HUES48 (cell line): ENCODE measurements around the gene PTPA.
"Not testable (repeated sequence)": the region's sequence is repeated elsewhere in the genome, so short reads cannot be mapped to it uniquely, and the experiment has no call there.

Experiments
- H3K27ac ChIP-seq: one replicate; pipeline ENCODE4 v1.7.0; 2013; ENCODE audit warnings: low read depth, low read length, inconsistent platforms
- H3K27me3 ChIP-seq: 2 replicates; pipeline ENCODE4 v1.6.1; 2013; ENCODE audit warnings: mild to moderate bottlenecking, low read length; ENCODE audit not compliant: control insufficient read depth, insufficient read depth
- H3K36me3 ChIP-seq: 2 replicates; pipeline ENCODE4 v1.6.1; 2013; ENCODE audit warnings: low read length; ENCODE audit not compliant: control insufficient read depth, insufficient read depth
- H3K4me1 ChIP-seq: 2 replicates; pipeline ENCODE4 v1.6.1; 2013; ENCODE audit warnings: mild to moderate bottlenecking, low read length; ENCODE audit not compliant: control insufficient read depth, insufficient read depth
- H3K4me3 ChIP-seq: 2 replicates; pipeline ENCODE4 v1.5.1; 2013; ENCODE audit warnings: mild to moderate bottlenecking, low read depth, low read length
- H3K9ac ChIP-seq: 2 replicates; pipeline ENCODE4 v1.6.1; 2013; ENCODE audit warnings: mild to moderate bottlenecking, low read depth, low read length, moderate library complexity
- H3K9me3 ChIP-seq: 2 replicates; pipeline ENCODE4 v1.6.1; 2013; ENCODE audit warnings: low read length; ENCODE audit not compliant: control insufficient read depth, insufficient read depth

PTPA gene

DNA sequence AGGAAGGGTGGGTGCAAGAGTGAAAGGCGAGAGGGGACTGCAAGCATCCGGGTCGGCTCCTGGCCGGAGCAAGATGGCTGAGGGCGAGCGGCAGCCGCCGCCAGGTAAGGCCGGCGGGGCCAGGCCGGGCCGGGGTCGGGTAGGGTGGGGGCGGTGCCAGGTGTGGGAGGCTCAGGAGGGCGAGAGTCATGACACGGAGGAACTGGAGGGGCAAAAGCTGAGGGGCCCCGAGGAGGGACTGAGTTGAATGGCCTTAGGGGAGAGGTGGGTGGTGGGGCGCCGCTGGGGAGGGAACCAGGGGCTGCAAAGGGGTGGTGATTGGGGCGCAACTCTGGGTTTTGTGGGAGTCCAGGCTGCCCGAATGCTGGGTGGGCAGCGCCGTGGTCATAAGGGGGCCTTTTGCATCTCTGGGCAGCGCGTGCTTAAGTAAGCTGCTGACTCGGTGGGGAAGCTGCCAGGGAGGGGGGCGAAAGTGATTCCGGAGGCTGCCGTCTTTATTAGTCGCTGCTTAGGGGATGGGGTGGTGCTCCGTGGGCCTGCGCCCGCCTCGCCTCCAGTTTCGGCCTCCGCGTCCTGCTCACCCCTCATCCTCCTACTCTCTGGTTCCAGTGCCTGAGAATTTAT lies 425 bp downstream of the PTPA start:
- no peaks in the 10 kb centered on the region for H3K4me1 ChIP-seq

DNA sequence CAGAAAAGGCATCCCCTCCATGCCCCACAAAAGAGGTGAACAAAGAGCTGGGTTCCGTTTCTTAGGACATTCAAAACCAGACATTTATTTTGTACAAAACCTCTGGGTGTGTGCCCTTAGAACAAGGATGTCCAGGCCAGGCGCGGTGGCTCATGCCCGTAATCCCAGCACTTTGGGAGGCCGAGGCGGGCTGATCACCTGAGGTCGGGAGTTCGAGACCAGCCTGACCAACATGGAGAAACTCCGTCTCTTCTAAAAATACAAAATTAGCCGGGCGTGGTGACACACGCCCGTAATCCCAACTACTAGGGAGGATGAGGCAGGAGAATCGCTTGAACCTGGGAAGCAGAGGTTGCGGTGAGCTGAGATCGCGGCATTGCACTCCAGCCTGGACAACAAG lies 1.3 kb downstream of the PTPA start:
- not testable (repeated sequence) for H3K9ac ChIP-seq, H3K36me3 ChIP-seq, H3K9me3 ChIP-seq, H3K4me1 ChIP-seq, H3K27ac ChIP-seq
- Histone ChIP-seq H3K4me3 (peak overlapping the region; percentile 92), H3K27me3 (peaks cover 15% of the 10 kb centered on the region)

More for the DNA sequence above, 425 bp downstream of the PTPA start:
- no peaks in the 10 kb centered on the region for H3K36me3 ChIP-seq
- H3K27me3 ChIP-seq = peaks cover 15% of the 10 kb centered on the region
- no peaks in the 10 kb centered on the region for H3K9me3 ChIP-seq
- peak overlapping the region; percentile 98 for H3K27ac ChIP-seq
- peak overlapping the region; percentile 97 for H3K9ac ChIP-seq
- peak overlapping the region; percentile 92 for H3K4me3 ChIP-seq

GRCh38 chr9:129113645-129114304 lies 2.6 kb downstream of the PTPA start:
- Histone ChIP-seq H3K36me3 (no peaks in the 10 kb centered on the region), H3K4me1 (no peaks in the 10 kb centered on the region), H3K27ac (no peak overlapping the region), H3K27me3 (peaks cover 15% of the 10 kb centered on the region), H3K9ac (no peak overlapping the region), H3K9me3 (no peaks in the 10 kb centered on the region), H3K4me3 (no peak overlapping the region)

DNA sequence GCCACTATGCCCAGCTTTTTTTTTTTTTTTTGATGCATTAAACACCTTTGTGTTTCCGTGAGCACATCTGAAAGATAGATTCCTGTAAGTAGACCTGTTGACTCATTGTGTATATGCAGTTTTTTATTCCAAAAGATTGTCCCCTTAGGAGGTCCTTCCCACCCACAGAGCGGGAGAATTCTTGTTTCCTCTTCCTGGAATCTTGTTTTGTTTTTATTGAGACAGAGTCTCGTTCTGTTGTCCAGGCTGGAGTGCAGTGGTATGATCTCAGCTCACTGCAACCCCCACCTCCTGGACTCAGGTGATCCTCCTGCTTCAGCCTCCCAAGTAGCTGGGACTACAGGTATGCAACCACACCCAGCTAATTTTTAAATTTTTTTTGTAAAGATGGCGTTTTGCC lies 7.6 kb downstream of the PTPA start:
- no peak overlapping the region for H3K27ac ChIP-seq
- H3K4me1 ChIP-seq = no peaks in the 10 kb centered on the region
- H3K9me3 ChIP-seq = no peaks in the 10 kb centered on the region
- H3K4me3 ChIP-seq = no peak overlapping the region
- H3K27me3 ChIP-seq = no peaks in the 10 kb centered on the region
- peaks cover 26% of the 10 kb centered on the region for H3K36me3 ChIP-seq
- no peak overlapping the region for H3K9ac ChIP-seq

DNA sequence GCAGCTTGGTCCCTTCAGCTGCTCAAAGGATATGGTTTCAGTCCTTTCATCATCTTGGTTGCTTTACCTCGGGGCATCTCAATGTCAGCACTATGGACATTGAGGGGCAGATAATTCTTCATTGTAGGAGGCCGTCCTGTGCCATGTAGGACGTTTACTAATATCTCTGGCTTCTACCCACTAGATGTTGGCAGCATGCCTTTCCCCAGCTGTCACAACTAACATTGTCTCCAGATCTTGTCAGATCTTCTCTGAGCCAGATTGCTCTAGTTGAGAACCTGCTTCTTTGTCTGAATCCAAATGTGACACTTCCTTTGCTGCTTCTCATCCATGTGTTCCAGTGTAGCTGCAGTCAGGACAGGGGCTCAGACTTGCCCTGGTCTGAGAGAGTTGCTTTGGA lies 10.3 kb downstream of the PTPA start:
- peaks cover 40% of the 10 kb centered on the region for H3K36me3 ChIP-seq
- no peaks in the 10 kb centered on the region for H3K9me3 ChIP-seq
- no peak overlapping the region for H3K27ac ChIP-seq
- H3K27me3 ChIP-seq = no peaks in the 10 kb centered on the region
- H3K9ac ChIP-seq = no peak overlapping the region
- peaks cover 7% of the 10 kb centered on the region for H3K4me1 ChIP-seq
- H3K4me3 ChIP-seq = no peak overlapping the region

DNA sequence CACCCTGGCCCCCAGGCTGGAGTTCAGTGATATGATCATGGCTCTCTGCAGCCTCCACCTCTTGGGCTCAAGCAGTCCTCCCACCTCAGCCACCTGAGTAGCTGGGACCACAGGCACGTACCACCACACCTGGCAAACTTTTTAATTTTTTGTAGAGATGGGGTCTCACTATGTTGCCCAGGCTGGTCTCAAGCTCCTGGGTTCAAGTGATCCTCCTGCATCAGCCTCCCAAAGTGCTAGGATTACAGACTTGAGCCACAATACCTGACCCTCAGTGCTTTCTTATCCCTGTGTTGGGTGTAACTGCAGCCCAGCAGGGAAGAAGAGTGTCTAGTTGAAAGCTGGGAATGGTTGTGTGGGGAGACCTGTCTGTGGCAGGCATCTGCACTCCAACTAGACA lies 10.9 kb downstream of the PTPA start:
- H3K9me3 ChIP-seq = no peaks in the 10 kb centered on the region
- peaks cover 13% of the 10 kb centered on the region for H3K4me1 ChIP-seq
- no peak overlapping the region for H3K9ac ChIP-seq
- no peak overlapping the region for H3K27ac ChIP-seq
- peaks cover 40% of the 10 kb centered on the region for H3K36me3 ChIP-seq
- H3K27me3 ChIP-seq = no peaks in the 10 kb centered on the region
- no peak overlapping the region for H3K4me3 ChIP-seq

GRCh38 chr9:129122976-129123375 lies 11.8 kb downstream of the PTPA start:
- not testable (repeated sequence) for H3K27me3 ChIP-seq, H3K27ac ChIP-seq, H3K4me3 ChIP-seq, H3K9ac ChIP-seq, H3K9me3 ChIP-seq
- peaks cover 20% of the 10 kb centered on the region for H3K4me1 ChIP-seq
- H3K36me3 ChIP-seq = peaks cover 46% of the 10 kb centered on the region

- H3K27me3 ChIP-seq = no peaks in the 10 kb centered on the region
- H3K9me3 ChIP-seq = no peaks in the 10 kb centered on the region
- H3K36me3 ChIP-seq = peaks cover 55% of the 10 kb centered on the region
- no peak overlapping the region for H3K27ac ChIP-seq
- H3K4me1 ChIP-seq = peaks cover 20% of the 10 kb centered on the region
- H3K4me3 ChIP-seq = no peak overlapping the region
- H3K9ac ChIP-seq = no peak overlapping the region
These were observed 13.4 kb downstream of the PTPA start for GRCh38 chr9:129124506-129125069.

- peaks cover 64% of the 10 kb centered on the region for H3K36me3 ChIP-seq
- H3K4me3 ChIP-seq = no peak overlapping the region
- no peak overlapping the region for H3K27ac ChIP-seq
- H3K9ac ChIP-seq = no peak overlapping the region
- no peaks in the 10 kb centered on the region for H3K9me3 ChIP-seq
- H3K4me1 ChIP-seq = peaks cover 20% of the 10 kb centered on the region
- H3K27me3 ChIP-seq = no peaks in the 10 kb centered on the region
These were observed 14.3 kb downstream of the PTPA start for GRCh38 chr9:129125478-129125877.

DNA sequence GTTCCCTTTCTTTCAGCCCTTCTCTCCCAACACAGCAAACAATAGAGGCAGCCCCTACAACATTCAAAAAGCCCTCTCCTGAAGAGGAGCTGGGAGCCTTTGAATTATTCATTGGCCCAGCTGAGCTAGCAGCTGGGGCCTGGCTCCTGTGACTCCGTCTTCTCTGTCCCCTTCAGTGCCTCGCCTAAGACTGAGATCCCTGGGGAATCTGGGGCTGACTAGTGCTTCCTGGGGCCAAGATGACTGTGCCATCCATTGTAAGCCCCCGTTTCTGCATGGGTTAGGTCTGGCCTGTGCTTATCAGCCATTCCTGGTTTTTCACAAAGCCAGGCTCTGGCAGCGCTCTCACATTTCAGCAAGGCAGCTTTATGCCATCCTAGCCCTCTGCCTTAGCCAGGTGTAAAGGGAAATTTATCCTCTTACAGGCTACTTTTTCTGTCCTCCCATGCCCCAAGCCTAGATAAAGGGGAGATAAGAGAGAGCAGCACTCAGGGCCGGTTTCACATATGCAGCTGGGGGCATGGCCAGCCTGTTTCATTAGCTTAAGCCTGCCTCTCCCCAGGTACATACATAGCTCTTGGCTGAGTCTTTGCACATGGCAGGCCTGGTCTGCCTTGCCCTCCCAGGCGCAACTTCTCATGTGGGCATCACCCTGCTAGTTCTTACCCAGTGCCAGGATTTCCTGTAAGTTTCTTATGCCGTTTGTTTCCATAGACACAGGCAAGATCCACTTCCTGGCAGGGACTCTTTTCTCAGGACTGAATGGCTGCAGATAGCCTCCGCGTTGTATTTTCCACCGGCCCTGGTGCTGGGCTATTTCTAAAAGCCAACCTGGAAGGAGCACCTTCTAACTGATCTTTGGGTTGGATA lies 15.8 kb downstream of the PTPA start:
- H3K9me3 ChIP-seq = no peaks in the 10 kb centered on the region
- peaks cover 55% of the 10 kb centered on the region for H3K36me3 ChIP-seq
- peaks cover 20% of the 10 kb centered on the region for H3K4me1 ChIP-seq
- H3K27me3 ChIP-seq = no peaks in the 10 kb centered on the region
- H3K4me3 ChIP-seq = no peak overlapping the region
- H3K27ac ChIP-seq = peak overlapping the region; percentile 82
- H3K9ac ChIP-seq = no peak overlapping the region; the same call in 1 of the 2 replicates

- no peak overlapping the region for H3K27ac ChIP-seq
- H3K9ac ChIP-seq = no peak overlapping the region
- no peaks in the 10 kb centered on the region for H3K27me3 ChIP-seq
- H3K4me1 ChIP-seq = peaks cover 20% of the 10 kb centered on the region
- H3K36me3 ChIP-seq = peaks cover 59% of the 10 kb centered on the region
- H3K9me3 ChIP-seq = no peaks in the 10 kb centered on the region
- H3K4me3 ChIP-seq = no peak overlapping the region
These were observed 17.5 kb downstream of the PTPA start for GRCh38 chr9:129128689-129129088.
